Activated CD4-positive, CD25-positive, alpha-beta regulatory T cell treated with anti-CD3 and anti-CD28 coated beads, Interleukin-2, amount 50 U/mL, for 16 hours (primary cell): ENCODE measurements around the gene GALM.
"Not testable (repeated sequence)": the region's sequence is repeated elsewhere in the genome, so short reads cannot be mapped to it uniquely, and the experiment has no call there.

Experiments
- DNase-seq: peaks from one replicate; pipeline ENCODE4 v3.0.0-alpha.2; 2020; ENCODE audit warnings: low read depth, low spot score

The GALM gene

GRCh38 chr2:38680868-38681267, 15.0 kb downstream of the GALM start:
- not testable (repeated sequence) for DNase-seq

GRCh38 chr2:38682008-38682575, 16.2 kb downstream of the GALM start:
- DNase-seq = no peak

- not testable (repeated sequence) for DNase-seq
Observed at GRCh38 chr2:38682620-38683019, 16.7 kb downstream of the GALM start.

- no peak for DNase-seq
Observed at GRCh38 chr2:38683766-38684165, 17.9 kb downstream of the GALM start.

GRCh38 chr2:38685116-38685735, 19.3 kb downstream of the GALM start:
- no peak for DNase-seq

- DNase-seq = no peak
Observed at GRCh38 chr2:38690499-38691420, 24.8 kb downstream of the GALM start.

- no peak for DNase-seq
Observed at GRCh38 chr2:38691994-38692393, 26.1 kb downstream of the GALM start.

- no peak for DNase-seq
Observed at GRCh38 chr2:38692636-38693318, 26.9 kb downstream of the GALM start.

GRCh38 chr2:38697116-38697840, 31.4 kb downstream of the GALM start:
- no peak for DNase-seq

- DNase-seq = no peak
Observed at GRCh38 chr2:38698467-38699003, 32.6 kb downstream of the GALM start.

- no peak for DNase-seq
Observed at GRCh38 chr2:38700113-38700785, 34.3 kb downstream of the GALM start.

GRCh38 chr2:38700881-38701458, 35.1 kb downstream of the GALM start:
- DNase-seq = no peak

GRCh38 chr2:38701542-38701941, 35.6 kb downstream of the GALM start:
- DNase-seq = no peak

- DNase-seq = no peak
Observed at GRCh38 chr2:38702413-38702812, 36.5 kb downstream of the GALM start.

GRCh38 chr2:38703336-38703735, 37.4 kb downstream of the GALM start:
- DNase-seq = not testable (repeated sequence)

- DNase-seq = no peak
Observed at GRCh38 chr2:38704664-38705063, 38.8 kb downstream of the GALM start.

GRCh38 chr2:38706846-38707345, 41.0 kb downstream of the GALM start:
- no peak for DNase-seq

GRCh38 chr2:38708491-38708890, 42.6 kb downstream of the GALM start:
- DNase-seq = not testable (repeated sequence)

GRCh38 chr2:38708900-38709566, 43.1 kb downstream of the GALM start:
- DNase-seq = no peak
